HG03066 (cell line): ENCODE measurements around the gene LINC01488.

ENCODE experiments used
- ATAC-seq: cut with Tn5 transposase; IDR thresholded peaks from one replicate; pipeline ENCODE4 v1.9.1; 2021; ENCODE audit warnings: low read depth; ENCODE audit not compliant: unreplicated experiment

Gene LINC01488

GRCh38 chr11:69462106-69462951 is 19.1 kb upstream of the LINC01488 start:
- no peak for ATAC-seq

DNA sequence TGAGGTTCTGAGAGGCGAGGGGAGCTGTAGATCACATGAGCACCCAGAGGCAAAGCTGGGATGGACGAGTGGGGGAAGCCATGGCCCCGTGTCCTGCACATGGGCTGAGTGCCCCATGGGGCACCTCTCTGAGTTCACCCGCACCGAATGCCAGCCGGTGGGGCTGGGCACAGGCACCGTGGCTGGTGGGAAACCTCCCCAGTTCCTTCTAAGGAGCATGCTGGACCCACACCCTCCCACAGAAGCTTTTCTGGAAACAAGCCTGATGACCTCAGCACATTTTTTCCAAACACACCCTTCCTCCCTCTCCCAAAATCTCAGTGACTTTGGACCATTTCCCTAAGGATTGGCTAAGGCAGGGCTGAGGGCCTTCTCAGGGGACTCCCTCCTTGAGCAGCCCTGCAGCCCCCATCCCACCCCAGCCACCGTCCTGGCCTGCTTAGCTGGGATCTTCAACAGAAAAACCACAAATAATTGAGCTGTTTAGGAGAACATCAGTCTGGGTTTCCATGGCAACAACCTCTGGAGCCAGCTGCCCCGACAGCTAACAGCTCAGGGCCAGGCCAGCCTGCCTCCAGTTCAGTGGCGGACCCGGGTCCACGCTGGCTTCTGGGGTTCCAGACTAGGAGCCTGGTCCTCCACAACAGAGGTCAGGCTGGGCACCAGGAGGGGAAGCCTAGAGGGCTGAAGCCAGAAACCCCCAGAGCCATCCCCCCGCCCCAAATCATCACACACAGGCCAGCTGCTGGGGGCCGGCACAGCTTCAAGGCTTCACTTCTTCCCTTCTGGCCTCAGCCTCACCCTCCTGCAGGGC is 18.1 kb upstream of the LINC01488 start:
- no peak for ATAC-seq

DNA sequence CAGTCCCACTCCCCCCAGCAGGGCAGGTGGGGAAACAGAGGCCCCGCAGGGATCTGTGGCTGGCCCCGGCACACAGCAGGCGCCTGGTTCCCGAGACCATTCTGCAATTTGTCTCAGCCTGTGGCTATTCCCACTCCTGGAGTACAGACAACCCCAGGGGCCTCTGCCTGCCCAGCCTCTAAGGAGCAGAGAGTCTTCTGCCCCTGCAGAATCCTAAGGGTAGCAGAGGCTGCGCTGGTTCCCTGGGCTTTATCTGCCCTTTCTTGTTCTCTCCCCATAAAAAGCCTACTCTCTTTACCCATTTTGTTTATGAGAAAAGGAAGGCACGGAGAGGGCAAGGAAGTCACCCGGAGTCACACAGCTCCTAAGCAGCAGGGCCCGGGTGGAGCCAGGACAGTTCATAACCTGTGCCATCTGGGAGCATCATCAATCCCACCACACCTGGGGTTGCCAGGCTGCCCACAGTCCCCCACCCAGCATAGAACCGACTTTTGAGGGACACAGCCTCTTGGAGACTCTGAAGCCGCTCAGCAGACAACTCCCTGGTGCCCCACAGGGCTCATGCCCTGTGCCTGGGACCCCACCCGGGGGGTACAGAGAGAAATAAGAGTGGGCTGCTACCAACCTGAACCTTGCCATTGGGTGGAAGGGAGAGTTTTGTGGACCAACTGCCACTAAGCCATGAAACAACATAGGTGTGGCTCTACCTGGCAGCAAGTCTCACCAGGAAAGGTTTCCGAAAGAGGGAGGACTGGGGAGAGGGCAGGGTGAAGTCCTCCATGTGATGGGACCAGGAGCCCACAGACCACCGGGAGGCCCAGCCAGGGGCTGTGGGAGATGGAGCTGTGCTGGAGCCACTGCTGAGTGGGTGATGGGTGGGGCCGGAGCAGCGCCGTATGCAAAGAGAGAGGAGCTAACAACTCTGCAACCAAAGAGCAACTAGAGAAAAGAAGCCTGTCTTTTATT is 17.2 kb upstream of the LINC01488 start:
- ATAC-seq: no peak

DNA sequence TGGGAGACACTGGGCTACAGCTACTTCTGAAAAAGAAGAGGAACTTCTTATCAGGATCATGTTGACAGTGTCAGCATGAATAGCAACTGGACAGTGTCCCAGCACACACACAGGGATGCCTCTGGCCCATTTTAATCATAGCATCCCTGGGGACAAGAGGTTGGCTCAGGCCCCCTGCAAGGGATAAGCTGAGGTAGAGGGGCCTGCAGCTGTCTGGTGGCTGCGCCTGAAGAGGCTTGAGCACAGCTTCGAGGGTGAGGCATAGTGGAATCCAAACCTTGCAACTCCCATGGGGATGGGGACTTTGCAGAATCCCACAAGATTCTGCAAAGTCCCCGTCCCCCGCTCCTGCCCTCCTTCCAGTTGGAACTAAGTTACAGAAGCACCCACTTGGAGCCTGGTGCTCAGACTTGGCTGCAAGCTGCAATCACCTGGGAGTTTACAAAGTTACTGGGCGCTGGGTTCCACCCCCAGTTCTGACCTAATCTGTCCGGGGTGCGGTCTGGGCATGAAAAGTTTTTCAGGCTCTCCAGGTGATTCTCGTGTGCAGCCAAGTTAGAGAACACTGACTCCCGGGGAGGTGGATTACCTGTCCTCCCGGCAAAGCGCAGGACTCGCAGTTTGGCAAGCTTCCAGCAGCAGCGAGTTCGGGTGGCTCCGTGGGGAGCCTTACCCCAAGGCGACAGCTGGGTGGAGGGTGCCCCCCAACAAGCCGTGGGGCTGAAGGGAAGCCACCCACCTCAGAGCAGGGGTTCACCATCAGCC is 16.0 kb upstream of the LINC01488 start:
- ATAC-seq: no peak

DNA sequence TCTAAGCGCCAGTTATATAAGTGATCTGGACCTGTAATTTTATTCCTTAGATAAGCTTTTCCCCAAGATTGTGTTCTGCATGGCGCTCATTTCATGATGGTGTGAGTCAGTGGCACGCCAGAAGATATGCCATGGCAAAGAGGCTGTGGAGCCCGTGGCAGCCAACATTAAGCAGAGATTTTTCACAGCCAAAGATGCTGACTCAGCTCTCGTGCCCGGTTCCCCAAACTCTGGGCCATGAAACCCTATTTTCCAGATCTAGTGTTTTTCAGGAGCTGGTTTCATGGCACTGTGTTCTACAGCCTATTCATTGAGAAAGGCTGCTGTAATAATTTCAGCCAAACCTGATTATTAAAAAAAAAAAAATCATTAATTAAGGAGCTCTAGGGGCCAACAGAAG is 15.4 kb upstream of the LINC01488 start:
- no peak for ATAC-seq

DNA sequence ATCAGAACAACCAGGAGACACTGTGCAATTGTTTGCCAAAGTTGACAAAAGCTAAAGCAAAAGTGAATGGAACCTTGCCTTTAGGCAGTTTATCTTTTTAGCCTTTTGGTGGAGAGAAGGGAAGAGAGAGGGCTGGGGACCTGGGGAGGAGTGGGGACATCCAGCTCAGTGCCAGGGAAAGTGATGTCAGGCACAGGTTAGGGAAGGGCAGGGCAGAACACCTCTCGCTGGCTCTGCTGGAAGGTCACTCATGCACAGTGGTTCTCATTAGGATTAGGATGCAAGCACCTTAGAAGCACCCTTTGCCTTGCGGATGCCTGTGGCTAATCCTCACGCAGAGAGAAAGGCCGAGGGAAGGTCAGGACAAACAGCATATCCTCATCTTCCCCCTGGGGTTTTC is 14.3 kb upstream of the LINC01488 start:
- ATAC-seq: no peak

GRCh38 chr11:69467646-69468045 is 13.8 kb upstream of the LINC01488 start:
- no peak for ATAC-seq

DNA sequence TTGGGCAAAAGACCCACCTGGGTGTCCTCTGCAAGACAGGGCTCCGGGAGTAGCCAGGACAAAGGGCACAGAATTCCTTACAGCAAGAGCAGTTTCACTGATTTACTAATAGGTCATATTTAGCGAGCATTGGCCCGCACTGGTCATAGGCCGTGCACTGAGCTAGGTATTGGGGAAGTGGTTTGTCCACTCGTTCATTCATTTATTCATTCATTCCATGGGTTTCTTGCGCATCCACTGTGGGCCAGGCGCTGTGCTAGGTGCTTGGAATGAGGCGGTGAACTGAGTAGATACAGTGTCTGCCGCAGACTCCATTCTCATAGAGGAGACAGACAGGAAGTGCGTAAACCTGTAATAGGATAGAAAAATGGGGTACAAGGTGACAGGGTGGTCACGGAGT is 13.2 kb upstream of the LINC01488 start:
- ATAC-seq: no peak

DNA sequence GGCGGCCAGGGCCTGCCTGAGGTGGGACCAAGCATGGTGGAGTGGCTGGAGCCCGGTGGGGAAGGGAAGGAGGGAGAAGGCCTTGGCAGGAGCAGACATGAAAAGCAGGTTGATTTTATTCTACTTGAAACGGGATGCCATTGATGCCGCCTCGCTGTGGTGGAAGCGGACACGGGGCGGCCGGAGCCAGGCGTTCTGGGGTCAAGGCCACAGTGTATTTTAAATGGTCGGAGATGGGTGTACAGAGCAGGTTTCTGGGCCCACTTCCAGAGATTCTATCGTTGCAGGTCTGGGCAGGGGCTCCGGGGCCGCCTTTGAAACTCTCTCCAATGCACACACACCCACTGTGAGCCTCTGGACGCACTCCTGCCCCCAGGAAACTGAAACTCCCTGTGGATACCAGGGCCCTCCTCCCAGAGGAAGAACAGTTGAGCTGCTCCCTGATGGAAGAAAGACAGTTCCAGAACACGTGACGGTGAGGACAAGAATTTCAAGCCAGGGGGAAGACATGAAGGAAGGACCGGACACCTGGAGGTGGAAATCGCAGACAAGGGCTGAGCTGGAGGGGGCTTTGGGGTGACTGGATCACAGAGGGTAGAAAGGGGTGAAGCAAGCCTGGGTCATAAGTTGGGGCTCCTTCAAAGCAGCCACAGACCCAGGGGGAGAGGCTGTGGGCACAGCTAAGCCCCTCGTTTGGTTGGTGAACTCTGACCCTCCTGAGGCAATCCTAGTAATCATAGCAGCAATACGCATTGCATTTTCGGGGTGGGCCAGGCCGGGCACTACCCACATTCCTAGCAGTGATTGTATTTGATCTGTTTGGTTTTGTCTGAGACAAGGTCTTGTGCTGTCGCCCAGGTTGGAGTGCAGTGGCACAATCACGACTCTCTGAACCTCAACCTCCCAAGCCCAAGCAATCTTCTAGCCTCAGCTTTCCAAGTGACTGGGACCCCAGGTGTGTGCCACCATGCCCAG is 12.3 kb upstream of the LINC01488 start:
- no peak for ATAC-seq

DNA sequence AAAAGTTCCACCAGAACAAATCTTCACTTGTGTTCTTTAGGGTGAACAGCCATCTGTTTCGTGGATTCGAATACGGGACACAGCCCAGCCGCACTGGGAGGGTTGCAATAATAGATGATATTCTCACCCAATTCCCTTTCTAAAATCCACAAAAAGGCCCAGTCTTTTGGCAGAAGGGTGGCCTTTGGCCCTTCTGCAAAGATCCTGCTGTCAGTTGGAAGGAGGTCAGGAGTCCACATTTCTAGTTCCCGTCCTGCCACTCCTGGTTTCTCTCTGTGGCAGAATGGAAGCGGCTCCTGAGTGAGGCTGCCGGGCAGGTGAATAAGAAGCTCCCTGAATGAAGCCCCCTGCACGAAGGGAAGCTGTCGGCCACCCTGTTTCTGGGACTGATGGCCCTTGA is 11.2 kb upstream of the LINC01488 start:
- ATAC-seq: no peak

DNA sequence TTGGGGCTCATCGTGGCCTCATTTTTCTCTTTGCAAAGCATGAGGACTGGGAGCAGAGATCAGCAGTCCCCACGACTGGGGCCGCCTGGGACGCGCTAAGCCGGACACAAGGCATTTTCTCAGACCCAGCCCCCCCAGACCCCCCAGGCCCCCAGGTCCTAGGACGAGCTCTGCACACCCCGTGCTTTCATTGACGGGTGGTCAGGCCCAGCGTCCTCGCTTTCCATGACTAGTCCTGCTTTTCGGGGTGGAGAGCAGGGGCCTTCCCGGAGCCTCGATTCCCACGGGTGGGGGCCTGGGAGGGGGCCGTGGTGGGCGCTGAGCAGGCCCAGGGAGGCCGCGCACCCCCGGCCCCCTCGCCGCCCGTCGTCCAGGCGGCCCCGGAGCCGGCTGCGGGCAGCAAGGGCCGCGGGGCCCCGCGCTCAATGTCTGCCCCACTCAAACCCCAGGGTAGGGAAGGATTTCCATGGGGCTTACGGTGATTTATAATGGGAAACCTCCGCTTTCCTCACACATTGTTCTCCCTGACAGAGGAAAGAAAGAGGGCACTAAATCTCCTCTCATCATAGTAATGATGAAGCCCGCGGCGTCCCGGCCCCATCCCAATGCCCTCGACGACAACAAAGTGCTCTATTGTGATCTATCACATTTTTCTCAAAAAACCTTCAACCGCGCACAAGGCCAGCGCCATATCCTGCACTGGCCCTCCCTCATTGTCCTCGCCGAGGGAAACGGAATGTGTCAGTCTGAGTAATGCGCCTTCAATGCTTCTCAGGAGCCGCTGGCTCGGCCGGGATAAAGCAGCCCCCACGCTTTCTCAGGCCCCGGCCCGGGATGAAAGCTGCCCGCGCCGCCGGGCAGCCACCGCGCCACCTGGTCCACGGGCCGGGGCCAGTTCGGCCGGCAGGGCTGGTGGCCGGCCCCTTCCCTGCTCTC is 10.4 kb upstream of the LINC01488 start:
- no peak for ATAC-seq

DNA sequence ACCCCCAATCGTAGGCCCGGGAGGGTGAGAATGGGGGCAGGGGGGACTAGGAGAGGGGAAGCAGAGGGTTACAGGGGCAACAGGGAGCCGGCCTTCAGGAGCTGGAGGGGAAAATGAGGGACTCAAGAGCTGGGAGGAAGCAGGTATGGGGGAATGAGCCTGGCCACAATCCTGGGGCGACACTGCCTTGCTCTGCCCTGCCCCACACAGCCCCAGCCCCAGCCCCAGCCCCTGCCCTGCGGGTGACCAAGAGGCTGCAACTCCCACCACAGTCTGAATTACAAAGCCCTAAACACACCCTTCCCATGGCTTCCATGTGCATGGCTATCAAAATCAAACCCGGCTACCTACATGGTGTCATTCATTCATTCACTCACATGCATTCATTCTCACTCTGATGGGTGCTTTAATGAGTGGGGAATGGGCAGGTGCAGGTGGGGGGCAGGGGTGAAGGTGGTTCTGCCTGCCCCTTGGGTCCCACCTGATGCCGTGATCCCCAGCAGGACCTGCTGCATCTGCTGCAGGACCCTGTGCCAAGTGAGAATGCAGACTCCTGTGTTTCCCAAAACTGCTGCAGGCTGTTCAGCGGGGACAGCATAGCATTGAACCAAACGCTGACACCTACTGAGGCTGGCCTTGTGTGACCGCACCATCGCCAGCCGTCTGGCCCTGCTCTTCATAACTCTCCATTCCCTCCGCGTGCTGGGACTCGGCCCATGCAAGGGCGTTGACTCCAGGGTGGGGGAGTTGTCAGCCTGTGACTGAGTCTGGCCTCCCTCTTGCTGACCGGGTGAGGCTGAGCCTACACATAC is 9.5 kb upstream of the LINC01488 start:
- no peak for ATAC-seq

DNA sequence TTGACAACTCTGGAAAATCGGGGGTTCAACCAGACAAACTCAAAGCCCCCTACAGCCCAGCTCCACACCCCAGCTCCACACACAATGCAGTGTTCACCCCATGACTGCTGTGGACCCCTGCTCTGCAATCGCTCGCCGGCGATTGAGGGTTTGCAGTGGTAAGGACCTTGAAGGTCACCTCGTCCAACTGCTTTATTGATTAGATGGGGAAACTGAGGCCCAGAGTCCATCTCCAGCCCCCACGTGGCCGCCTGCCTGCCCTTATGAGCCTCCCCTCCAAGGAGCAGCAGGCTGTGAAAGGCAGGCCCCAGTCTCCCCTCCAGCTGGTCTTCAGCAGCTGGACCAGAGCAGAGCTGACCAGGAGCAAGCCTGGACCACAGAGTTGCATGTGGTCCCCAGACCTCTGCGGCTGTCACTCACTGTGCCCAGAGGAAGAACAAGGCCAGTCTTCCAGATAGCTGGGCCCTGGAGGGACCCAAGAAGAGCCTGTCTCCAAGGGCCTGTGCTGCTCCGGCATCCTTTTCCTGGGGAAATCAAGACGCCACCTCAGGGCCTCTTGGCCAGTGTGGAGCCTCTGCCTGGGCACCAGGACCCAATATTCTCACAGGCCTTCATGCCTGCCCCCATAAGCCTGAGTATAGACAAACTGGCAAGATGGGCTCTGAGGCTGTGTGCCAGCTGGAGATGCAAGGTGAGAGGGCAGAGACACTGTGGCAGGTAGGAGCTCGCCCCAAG is 8.8 kb upstream of the LINC01488 start:
- ATAC-seq: no peak

DNA sequence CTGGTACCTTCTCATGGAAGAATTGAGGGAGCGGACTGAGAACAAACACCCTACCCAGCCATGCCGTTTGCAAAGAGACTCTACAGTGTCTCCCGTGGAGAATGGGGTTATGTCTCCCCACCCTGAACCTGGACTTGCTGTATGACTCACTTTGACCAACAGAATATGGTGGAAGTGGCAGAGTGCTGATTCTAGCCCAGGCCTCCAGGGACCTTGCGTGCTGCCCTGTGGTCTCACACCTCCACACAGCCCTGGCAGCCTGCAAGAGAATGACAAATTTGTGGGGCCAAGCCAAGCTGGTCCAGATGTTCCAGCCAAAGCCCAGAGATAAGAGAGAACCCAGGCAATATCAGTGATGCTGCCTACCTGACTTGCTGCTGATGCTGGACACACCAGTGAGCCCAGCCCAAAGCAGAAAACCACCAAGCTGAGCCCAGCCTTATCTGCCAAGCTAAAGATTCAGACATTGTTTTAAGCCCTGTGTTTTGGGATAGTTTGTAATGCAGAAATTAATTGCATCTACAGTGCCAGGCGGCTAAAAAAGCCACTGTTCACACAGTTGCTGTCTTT is 8.1 kb upstream of the LINC01488 start:
- ATAC-seq: no peak

DNA sequence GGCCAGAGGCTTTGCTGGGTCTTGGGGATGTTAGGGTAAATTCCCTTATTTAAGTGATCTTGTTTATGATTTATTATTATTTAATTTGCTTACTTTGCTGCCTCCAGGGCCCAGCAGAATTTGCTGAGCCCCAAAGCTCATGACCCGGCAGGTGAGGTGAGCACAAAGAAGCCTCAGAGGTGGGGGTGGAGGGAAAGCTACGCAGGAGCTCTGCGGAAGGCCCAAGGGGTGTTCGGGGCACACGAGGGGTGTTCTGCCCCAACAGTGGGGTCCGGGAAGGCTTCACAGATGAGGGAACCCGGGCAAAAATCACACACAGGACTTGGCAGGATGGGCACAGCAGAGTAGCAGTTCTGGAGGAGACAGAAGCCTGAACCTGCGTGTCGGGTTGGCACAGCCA is 6.7 kb upstream of the LINC01488 start:
- no peak for ATAC-seq
